GM12875 (cell line): Measurements from ENCODE around the gene ZMIZ2.
"Not testable (repeated sequence)": the region's sequence is repeated elsewhere in the genome, so short reads cannot be mapped to it uniquely, and the experiment has no call there.

Experiments
- H3K4me3 ChIP-seq: one replicate; pipeline ENCODE4 v1.5.1; 2011; ENCODE audit warnings: low read depth, low read length, control low read depth
- TF ChIP-seq, protein P1 (sequence below): IDR thresholded peaks from 2 replicates; pipeline ENCODE4 v1.5.1; 2011; ENCODE audit warnings: low read depth, mild to moderate bottlenecking, control low read depth, inconsistent platforms, low read length, moderate library complexity, borderline replicate concordance; ENCODE audit not compliant: insufficient read depth

The ZMIZ2 gene, protein sequence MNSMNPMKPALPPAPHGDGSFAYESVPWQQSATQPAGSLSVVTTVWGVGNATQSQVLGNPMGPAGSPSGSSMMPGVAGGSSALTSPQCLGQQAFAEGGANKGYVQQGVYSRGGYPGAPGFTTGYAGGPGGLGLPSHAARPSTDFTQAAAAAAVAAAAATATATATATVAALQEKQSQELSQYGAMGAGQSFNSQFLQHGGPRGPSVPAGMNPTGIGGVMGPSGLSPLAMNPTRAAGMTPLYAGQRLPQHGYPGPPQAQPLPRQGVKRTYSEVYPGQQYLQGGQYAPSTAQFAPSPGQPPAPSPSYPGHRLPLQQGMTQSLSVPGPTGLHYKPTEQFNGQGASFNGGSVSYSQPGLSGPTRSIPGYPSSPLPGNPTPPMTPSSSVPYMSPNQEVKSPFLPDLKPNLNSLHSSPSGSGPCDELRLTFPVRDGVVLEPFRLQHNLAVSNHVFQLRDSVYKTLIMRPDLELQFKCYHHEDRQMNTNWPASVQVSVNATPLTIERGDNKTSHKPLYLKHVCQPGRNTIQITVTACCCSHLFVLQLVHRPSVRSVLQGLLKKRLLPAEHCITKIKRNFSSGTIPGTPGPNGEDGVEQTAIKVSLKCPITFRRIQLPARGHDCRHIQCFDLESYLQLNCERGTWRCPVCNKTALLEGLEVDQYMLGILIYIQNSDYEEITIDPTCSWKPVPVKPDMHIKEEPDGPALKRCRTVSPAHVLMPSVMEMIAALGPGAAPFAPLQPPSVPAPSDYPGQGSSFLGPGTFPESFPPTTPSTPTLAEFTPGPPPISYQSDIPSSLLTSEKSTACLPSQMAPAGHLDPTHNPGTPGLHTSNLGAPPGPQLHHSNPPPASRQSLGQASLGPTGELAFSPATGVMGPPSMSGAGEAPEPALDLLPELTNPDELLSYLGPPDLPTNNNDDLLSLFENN

DNA sequence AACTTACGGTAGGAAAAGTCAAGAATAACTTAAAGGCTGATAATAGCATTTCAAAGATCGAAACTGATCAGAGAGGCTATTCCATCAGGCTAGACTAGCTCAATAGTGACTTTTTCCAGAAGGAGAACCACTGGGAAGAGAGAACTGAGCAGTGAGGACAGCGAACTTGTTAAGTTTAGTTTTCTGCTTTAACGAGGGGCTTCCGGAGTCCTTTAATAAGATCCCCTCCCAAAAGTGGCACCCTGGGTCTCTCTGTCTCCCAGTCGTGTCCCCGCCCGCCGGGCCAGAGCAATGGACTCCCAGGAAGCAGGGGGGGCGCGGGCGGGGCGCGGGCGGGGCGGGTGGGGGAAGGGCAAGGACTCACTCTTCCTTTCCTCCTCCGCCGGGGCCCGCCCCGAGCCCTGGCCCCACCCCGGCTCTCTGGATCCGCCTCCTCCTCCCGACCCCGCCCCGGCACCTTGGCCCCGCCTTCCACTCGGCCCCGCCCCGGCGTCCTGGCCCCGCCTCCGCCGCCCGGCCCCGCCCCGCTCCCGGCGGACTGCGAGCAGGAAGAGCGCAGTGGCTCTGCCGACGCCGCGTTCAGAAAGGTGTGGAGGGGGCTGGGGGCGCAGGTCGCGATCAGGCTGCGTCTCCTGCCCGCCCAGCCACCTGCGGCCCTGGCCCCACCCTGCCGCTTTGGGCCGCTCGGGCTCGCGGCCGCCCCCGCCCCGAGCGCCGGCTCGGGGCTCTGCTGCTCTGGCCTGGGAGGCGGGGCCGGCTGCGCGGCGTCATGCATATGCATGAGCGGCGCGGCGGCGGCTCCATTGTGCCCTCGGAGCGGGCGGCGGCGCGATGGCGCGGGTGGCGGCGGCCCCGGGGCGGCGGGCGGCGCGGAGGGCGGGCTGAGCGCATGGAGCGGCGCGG lies at the start of gene ZMIZ2:
Gene ZMIZ2, plus strand, starts transcription at position 803 of the 903 bp plus-strand sequence. CDS start 7,403 bp downstream, outside the sequence.
- TF ChIP-seq, protein P1, sequence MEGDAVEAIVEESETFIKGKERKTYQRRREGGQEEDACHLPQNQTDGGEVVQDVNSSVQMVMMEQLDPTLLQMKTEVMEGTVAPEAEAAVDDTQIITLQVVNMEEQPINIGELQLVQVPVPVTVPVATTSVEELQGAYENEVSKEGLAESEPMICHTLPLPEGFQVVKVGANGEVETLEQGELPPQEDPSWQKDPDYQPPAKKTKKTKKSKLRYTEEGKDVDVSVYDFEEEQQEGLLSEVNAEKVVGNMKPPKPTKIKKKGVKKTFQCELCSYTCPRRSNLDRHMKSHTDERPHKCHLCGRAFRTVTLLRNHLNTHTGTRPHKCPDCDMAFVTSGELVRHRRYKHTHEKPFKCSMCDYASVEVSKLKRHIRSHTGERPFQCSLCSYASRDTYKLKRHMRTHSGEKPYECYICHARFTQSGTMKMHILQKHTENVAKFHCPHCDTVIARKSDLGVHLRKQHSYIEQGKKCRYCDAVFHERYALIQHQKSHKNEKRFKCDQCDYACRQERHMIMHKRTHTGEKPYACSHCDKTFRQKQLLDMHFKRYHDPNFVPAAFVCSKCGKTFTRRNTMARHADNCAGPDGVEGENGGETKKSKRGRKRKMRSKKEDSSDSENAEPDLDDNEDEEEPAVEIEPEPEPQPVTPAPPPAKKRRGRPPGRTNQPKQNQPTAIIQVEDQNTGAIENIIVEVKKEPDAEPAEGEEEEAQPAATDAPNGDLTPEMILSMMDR: no peak
- H3K4me3 ChIP-seq: peak within 1 kb of the TSS; percentile 95

DNA sequence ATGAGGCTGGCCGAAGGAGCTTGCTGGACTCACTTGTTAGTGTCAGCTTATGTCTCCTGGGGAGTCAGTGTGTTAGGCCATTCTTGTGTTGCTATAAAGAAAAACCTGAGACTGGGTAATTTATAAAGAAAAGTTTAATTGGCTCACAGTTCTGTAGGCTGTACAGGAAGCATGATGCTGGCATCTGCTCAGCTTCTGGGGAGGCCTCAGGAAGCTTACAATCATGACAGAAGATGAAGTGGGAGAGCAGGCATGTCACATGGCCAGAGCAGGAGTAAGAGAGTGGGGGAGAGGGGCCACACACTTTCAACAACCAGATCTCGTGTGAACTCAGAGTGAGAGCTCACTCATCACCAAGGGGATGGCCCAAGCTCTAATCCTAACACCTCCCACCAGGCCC lies 49.0 kb upstream of the ZMIZ2 start:
- H3K4me3 ChIP-seq: not testable (repeated sequence)

DNA sequence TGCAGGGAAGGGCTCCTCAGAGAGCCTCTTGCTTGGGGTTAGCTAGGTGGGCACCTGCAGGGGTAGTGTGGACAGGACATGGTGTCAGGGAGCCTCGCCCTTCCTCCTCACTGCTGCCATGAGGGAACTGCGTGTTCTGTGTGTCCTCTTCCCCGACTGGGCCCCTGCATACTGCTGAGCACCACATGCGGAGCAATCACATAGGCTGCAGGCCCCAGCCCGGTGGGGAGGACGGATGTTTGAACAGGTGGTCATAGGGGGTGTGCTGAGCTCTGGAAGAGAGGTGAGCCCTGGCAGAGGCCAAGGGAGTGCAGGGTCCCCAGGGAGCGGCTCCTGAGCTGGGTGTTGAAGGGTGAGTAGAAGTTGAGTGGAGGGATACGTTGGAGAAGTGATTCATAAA lies 48.3 kb upstream of the ZMIZ2 start:
- TF ChIP-seq, protein P1: no peak

DNA sequence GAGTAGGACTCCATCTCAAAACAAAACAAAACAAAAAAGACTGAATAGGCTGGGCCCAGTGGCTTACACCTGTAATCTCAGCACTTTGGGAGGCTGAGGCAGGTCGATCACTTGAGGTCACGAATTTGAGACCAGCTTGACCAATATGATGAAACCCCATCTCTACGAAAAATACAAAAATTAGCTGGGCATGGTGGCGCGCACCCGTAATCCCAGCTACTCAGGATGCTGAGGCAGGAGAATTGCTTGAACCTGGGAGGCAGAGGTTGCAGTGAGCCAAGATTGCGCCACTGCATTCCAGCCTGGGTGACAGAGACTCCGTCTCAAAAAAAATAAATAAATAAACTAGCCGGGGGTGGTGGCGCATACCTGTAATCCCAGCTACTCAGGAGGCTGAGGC lies 45.3 kb upstream of the ZMIZ2 start:
- H3K4me3 ChIP-seq: not testable (repeated sequence)

More for the DNA sequence above, 48.3 kb upstream of the ZMIZ2 start:
- H3K4me3 ChIP-seq: no peak overlapping the region

DNA sequence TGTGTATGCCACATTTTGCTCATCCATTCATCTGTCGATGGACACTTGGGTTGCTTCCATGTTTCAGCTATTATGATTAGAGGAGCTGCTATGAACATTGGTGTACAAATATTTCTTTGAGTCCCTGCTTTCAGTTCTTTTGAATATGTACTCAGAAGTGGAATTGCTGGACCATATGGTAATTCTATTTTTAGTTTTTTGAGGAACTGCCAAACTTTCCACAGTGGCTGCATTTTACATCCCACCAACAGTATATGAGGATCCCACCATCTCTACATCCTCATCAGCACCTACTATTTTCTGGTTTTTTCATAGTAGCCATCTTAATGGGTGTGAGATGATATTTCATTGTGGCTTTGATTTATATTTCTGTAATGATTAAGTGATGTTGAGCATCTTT lies 44.7 kb upstream of the ZMIZ2 start:
- TF ChIP-seq, protein P1: no peak
- H3K4me3 ChIP-seq: no peak overlapping the region

DNA sequence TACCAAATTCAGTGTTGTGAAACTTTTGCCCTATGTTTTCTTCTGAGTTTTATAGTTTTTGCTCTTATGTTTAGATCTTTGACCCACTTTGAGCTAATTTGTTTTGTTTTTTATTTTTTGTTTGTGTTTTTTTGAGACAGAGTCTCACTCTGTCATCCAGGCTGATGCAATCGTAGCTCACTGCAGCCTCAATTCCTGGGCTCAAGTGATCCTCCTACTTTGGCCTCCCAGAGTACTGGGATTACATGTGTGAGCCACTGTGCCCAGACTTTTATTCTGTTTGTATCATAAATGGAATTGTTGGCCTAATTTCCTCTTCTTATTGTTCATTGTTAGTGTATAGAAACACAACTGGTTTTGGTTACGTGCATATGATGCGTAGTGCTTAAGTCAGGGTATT lies 43.2 kb upstream of the ZMIZ2 start:
- TF ChIP-seq, protein P1: no peak
- no peak overlapping the region for H3K4me3 ChIP-seq

DNA sequence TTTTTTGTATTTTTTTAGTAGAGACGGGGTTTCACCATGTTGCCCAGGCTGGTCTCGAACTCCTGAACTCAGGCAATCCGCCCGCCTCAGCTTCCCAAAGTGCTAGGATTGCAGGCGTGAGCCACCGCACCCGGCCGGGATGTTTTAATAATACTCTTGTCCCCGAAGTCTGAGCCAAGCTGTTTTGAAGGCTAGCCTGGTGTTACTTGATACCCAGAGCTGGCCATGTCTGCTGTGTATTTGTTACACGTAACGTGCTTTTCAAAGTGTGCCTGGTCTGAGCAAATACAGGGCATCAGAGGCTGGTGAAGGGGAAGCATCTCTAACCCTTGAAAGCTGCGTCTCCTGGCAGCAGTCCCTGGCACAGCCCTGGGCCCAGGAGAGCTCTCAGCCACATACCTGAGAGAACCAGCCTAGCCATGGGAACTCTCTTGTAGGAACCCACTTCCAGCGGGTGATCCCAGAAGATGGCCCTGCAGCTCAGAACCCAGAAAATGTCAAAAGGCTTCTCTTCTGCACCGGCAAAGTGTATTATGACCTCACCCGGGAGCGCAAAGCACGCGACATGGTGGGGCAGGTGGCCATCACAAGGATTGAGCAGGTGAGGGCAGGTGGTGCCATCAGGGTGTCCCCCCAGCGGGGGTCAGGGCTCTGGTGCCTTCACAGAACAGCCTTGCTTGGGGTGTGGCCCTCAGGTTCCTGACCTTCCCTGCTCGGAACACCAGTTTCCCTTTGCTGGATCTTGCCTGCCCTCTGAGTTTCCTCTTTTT lies 41.7 kb upstream of the ZMIZ2 start:
- TF ChIP-seq, protein P1: no peak

More for the DNA sequence above, 41.7 kb upstream of the ZMIZ2 start:
- no peak overlapping the region for H3K4me3 ChIP-seq
